SU-DHL-6 (cell line): Measurements from ENCODE around the gene HOMER2.
"Not testable (repeated sequence)": the region's sequence is repeated elsewhere in the genome, so short reads cannot be mapped to it uniquely, and the experiment has no call there.

Source experiments
- H2AFZ ChIP-seq: fragments of 200-600 bp; sonication (generic); 2 replicates; pipeline ENCODE4 v1.6.1; 2014; ENCODE audit warnings: low read depth, mild to moderate bottlenecking, moderate library complexity, mixed read lengths, antibody characterized with exemption, low read length; ENCODE audit not compliant: severe bottlenecking
- H3F3A ChIP-seq: fragments of 200-600 bp; shearing (Covaris generic); 2 replicates; pipeline ENCODE4 v1.6.0; 2016; ENCODE audit warnings: antibody characterized with exemption, mild to moderate bottlenecking; ENCODE audit not compliant: insufficient read depth
- H3K27ac ChIP-seq: fragments of 200-600 bp; sonication (generic); 2 replicates; pipeline ENCODE4 v1.5.1; 2016; ENCODE audit warnings: low read depth, mild to moderate bottlenecking, low read length, moderate library complexity, mixed read lengths
- H3K27me3 ChIP-seq: fragments of 200-600 bp; sonication (generic), shearing (Covaris generic); 2 replicates; pipeline ENCODE4 v1.6.0; 2014; ENCODE audit warnings: mild to moderate bottlenecking, low read length
- H3K36me3 ChIP-seq: fragments of 200-600 bp; sonication (generic); 2 replicates; pipeline ENCODE4 v1.6.1; 2014; ENCODE audit warnings: mild to moderate bottlenecking, low read length, mixed read lengths
- H3K4me2 ChIP-seq: fragments of 300-600, 200-600 bp; shearing (Covaris generic), sonication (generic); 2 replicates; pipeline ENCODE4 v1.6.0; 2014; ENCODE audit warnings: low read length, low read depth, mild to moderate bottlenecking; ENCODE audit not compliant: poor library complexity, severe bottlenecking
- H3K4me3 ChIP-seq: fragments of 200-600 bp; sonication (generic); 2 replicates; pipeline ENCODE4 v1.5.1; 2014; ENCODE audit warnings: antibody characterized with exemption, low read length, mild to moderate bottlenecking, mixed read lengths; ENCODE audit not compliant: insufficient read depth, poor library complexity, severe bottlenecking
- H3K79me2 ChIP-seq: fragments of 200-600 bp; sonication (generic); 2 replicates; pipeline ENCODE4 v1.6.1; 2014; ENCODE audit warnings: mild to moderate bottlenecking, low read length, moderate library complexity; ENCODE audit not compliant: insufficient read depth
- H3K9ac ChIP-seq: fragments of 200-600 bp; sonication (generic); 2 replicates; pipeline ENCODE4 v1.7.0; 2014; ENCODE audit warnings: mild to moderate bottlenecking, low read length
- H3K9me2 ChIP-seq: fragments of 200-600 bp; sonication (generic); replicated peaks from 2 replicates; pipeline ENCODE4 v1.6.1; 2014; ENCODE audit warnings: low read length; ENCODE audit not compliant: insufficient read depth
- H3K9me3 ChIP-seq: fragments of 200-600 bp; sonication (generic); 2 replicates; pipeline ENCODE4 v1.6.1; 2014; ENCODE audit warnings: low read length, mixed read lengths; ENCODE audit not compliant: insufficient read depth
- H4K20me1 ChIP-seq: fragments of 200-600 bp; sonication (generic); 2 replicates; pipeline ENCODE4 v1.6.1; 2014; ENCODE audit warnings: low read depth, mild to moderate bottlenecking, antibody characterized with exemption, low read length, moderate library complexity, mixed read lengths
- EZH2phosphoT487 ChIP-seq: fragments of 200-600 bp; sonication (generic), shearing (Covaris generic); conservative IDR thresholded peaks from 2 replicates; pipeline ENCODE4 v1.6.1; 2018; ENCODE audit warnings: mild to moderate bottlenecking, antibody characterized with exemption, low read length, moderate library complexity, mixed read lengths
- TF ChIP-seq, protein P1 (sequence below): fragments of 200-600 bp; sonication (generic); IDR thresholded peaks from one replicate; pipeline ENCODE4 v1.5.1; 2017; ENCODE audit warnings: antibody characterized with exemption, mild to moderate bottlenecking, low read length, moderate library complexity; ENCODE audit not compliant: insufficient read depth, poor library complexity, severe bottlenecking

The HOMER2 gene

DNA sequence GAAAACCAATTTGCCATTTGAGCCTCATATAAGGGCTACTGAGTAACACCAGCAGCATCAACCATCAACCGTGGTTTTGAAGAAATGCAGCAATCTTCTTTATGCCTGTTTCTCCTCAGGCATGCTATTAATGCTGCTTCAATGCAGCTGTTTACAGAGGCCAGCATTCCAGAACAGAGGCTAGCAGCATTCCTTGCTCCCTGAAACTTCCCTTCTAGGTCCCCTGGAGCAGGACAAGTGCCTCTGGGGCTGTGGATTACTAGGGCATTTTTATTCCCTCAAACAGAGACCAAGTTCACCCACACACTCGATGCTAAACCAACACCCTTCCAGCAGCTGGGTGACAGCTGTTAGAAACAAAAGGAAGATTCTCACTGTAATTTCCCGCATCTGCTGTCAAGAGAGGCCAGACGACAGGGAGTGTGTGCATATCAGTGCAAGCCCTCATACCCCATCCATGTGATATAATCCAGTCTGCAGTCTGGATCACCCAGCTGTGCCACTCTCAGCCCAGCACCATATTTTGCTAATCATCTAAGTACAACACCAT is 57.5 kb downstream of the HOMER2 start:
- H3K4me2 ChIP-seq = no peak overlapping the region
- no peaks in the 10 kb centered on the region for H3K79me2 ChIP-seq
- no peak overlapping the region for H2AFZ ChIP-seq
- TF ChIP-seq, protein P1, sequence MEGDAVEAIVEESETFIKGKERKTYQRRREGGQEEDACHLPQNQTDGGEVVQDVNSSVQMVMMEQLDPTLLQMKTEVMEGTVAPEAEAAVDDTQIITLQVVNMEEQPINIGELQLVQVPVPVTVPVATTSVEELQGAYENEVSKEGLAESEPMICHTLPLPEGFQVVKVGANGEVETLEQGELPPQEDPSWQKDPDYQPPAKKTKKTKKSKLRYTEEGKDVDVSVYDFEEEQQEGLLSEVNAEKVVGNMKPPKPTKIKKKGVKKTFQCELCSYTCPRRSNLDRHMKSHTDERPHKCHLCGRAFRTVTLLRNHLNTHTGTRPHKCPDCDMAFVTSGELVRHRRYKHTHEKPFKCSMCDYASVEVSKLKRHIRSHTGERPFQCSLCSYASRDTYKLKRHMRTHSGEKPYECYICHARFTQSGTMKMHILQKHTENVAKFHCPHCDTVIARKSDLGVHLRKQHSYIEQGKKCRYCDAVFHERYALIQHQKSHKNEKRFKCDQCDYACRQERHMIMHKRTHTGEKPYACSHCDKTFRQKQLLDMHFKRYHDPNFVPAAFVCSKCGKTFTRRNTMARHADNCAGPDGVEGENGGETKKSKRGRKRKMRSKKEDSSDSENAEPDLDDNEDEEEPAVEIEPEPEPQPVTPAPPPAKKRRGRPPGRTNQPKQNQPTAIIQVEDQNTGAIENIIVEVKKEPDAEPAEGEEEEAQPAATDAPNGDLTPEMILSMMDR = no peak
- no peaks in the 10 kb centered on the region for H4K20me1 ChIP-seq
- H3F3A ChIP-seq = no peaks in the 10 kb centered on the region
- H3K36me3 ChIP-seq = no peaks in the 10 kb centered on the region
- no peaks in the 10 kb centered on the region for H3K9me2 ChIP-seq
- H3K4me3 ChIP-seq = no peak overlapping the region
- no peaks in the 10 kb centered on the region for H3K27me3 ChIP-seq
- no peaks in the 10 kb centered on the region for H3K9me3 ChIP-seq
- H3K27ac ChIP-seq = no peak overlapping the region
- no peak overlapping the region for H3K9ac ChIP-seq

DNA sequence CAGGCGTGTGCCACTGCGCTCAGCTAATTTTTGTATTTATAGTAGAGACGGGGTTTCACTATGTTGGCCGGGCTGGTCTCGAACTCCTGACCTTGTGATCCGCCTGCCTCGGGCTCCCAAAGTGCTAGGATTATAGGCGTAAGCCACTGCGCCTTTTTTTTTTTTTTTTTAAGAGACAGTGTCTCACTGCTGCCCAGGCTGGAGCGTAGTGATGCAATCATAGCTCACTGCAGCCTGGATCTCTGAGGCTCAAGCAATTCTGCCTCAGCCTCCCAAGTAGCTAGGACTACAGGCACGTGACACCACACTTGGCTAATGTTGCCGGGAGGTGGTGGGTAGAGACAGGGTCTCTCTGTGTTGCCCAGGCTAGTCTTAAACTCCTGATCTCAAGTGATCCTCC is 59.0 kb downstream of the HOMER2 start:
- not testable (repeated sequence) for H3K4me2 ChIP-seq, H3K9me3 ChIP-seq, H3K79me2 ChIP-seq

DNA sequence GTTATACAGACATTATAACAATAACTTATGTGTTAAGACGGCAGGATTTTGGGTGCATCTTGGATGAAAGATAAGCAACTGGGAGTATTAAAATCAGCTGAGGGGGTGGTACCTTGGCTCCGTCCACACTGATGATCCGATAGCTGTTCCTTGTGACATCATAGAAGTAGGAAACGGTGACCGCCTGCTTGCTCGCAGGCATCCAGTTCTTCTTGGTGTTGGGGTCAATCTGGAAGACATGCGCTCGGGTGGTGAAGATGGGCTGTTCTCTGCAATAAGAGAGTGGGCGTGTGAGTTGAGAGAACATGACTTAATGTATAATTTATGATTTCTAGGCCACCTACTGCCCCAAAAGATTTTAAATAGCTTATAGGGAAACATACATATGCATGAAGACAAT is 59.9 kb downstream of the HOMER2 start:
- no peaks in the 10 kb centered on the region for H3K27me3 ChIP-seq
- H3K9ac ChIP-seq = no peak overlapping the region
- no peaks in the 10 kb centered on the region for H3K9me3 ChIP-seq
- no peaks in the 10 kb centered on the region for H3K79me2 ChIP-seq
- no peak overlapping the region for H2AFZ ChIP-seq
- H3K36me3 ChIP-seq = no peaks in the 10 kb centered on the region
- no peaks in the 10 kb centered on the region for H4K20me1 ChIP-seq
- no peak overlapping the region for H3K4me2 ChIP-seq
- no peaks in the 10 kb centered on the region for H3K9me2 ChIP-seq
- TF ChIP-seq, protein P1 = no peak
- no peak for TF ChIP-seq EZH2phosphoT487
- H3K4me3 ChIP-seq = no peak overlapping the region
- H3F3A ChIP-seq = no peaks in the 10 kb centered on the region
- H3K27ac ChIP-seq = no peak overlapping the region

More for the DNA sequence above, 59.0 kb downstream of the HOMER2 start:
- not testable (repeated sequence) for H2AFZ ChIP-seq, H3K27me3 ChIP-seq, H3K9me2 ChIP-seq, H3K36me3 ChIP-seq, H3K4me3 ChIP-seq, H4K20me1 ChIP-seq, H3F3A ChIP-seq, H3K27ac ChIP-seq, H3K9ac ChIP-seq

DNA sequence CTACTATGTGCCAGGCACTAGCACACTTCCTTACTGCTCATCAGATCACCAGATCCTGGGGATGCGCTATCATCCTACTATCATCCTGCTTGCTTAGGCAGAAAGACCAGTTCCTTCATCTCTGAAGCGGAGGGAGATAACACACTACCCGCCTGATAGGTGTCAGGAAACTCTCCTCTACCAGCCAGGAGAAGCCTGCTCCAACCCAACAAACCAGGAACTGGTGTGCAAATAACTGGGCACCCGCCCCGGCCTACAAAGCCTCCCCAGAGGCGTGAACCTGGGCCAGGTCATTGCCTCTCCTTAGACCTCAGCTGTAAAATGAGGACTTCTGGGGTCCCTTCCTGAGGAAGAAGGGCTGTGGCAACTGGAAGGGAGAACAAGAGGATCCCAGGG is 61.5 kb downstream of the HOMER2 start:
- Histone ChIP-seq H3K4me2 (no peak overlapping the region), H2AFZ (no peak overlapping the region), H3K9me2 (no peaks in the 10 kb centered on the region), H3F3A (no peaks in the 10 kb centered on the region), H3K9me3 (no peaks in the 10 kb centered on the region), H3K9ac (no peak overlapping the region), H3K79me2 (no peaks in the 10 kb centered on the region), H3K36me3 (no peaks in the 10 kb centered on the region), H3K27ac (no peak overlapping the region), H3K4me3 (no peak overlapping the region), H3K27me3 (no peaks in the 10 kb centered on the region), H4K20me1 (no peaks in the 10 kb centered on the region)
- TF ChIP-seq, protein P1 = no peak
- TF ChIP-seq EZH2phosphoT487 = no peak
